ENCODE measurements around the gene MCF2L2. TPM values are rescaled to one million over a fixed set of nuclear protein-coding genes. Genes with fewer than 3 reads are reported as not detected.

Gene MCF2L2
- total and polyA plus RNA-seq, 2 experiments from 2014 or later = 6.7 to 14.6 TPM

DNA sequence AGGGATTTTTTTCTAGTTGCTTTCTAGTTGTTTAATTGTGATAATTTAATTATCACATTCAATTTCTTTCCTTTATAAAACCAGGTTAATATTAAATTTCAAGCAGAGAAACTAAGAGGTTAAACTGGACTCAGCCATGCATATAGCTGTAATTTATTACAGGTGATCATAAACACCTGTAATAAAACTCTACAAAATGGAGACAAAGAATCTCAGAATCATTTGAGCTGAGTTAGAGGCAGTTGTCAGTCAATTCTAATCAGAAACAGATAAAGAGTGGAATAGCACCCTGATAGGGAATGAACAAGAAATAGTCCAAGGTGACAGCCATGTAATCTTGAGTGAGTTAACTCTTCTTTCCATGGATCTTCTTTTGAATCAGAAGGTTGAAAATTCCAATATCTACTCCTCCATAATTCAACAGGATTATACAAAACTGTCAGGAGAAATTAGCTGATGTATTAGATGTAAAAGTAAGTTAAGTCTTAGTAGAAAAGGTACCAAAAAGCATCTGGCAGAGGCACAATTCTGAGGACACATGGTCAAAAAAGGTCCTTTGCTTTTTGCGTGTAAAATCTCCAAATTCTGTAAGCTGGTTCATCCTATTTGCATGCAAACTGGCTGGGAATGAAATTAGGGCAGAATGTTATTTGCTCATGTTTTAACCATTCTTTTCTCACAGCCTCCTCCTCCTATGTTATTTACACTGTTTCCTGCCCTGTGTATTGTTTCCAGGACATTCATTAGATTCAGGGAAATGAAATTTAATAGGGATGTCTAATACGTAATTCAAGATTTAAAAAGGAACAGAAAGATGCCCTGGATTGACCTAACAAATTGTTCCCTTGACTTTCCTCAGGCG, 214.8 kb downstream of the MCF2L2 start:
- no peaks in the 10 kb centered on the region for H3K79me2 ChIP-seq (replicated peaks; ENCODE audit: insufficient read depth)
- H3F3A ChIP-seq (replicated peaks; ENCODE audit: low read depth) = no peaks in the 10 kb centered on the region
- DNase-seq (ENCODE audit: low spot score) = no peak
- H3K27ac ChIP-seq (ENCODE audit: low read depth) = no peak overlapping the region
- H3K9me2 ChIP-seq (ENCODE audit: insufficient read depth) = no peaks in the 10 kb centered on the region
- peaks cover 7% of the 10 kb centered on the region for H3K4me1 Mint-ChIP-seq
- H3K9me3 Mint-ChIP-seq = peaks cover 6% of the 10 kb centered on the region; the same call in 1 of the 3 replicates
- no peak overlapping the region for H3K27ac Mint-ChIP-seq
- H3K4me1 ChIP-seq (ENCODE audit: insufficient read depth) = no peaks in the 10 kb centered on the region; the same call in 1 of the 2 replicates
- H3K4me2 ChIP-seq = no peak overlapping the region
- no peaks in the 10 kb centered on the region for H3K27me3 ChIP-seq (ENCODE audit: insufficient read depth)
- TF ChIP-seq ZNF114 (CRISPR knock-in tag; IDR thresholded peaks at IDR 0.05) (no peak), CTCF (conservative IDR thresholded peaks at IDR 0.05; ENCODE audit: low read depth in 2 of 2) (no peak), CREB1 (CRISPR knock-in tag; IDR thresholded peaks at IDR 0.05; ENCODE audit: low read depth) (no peak), EZH2 (IDR thresholded peaks at IDR 0.05; ENCODE audit: low read depth, unreplicated experiment) (no peak), STAT1 (IDR thresholded peaks at IDR 0.05; ENCODE audit: unreplicated experiment) (no peak), NANOG (IDR thresholded peaks at IDR 0.05; ENCODE audit: borderline replicate concordance) (no peak), EZH2phosphoT487 (IDR thresholded peaks at IDR 0.05; ENCODE audit: unreplicated experiment) (no peak), ZNF331 (CRISPR knock-in tag; IDR thresholded peaks at IDR 0.05; ENCODE audit: low read depth) (no peak), POLR2AphosphoS5 (IDR thresholded peaks at IDR 0.05; ENCODE audit: low read depth) (no peak), JUNB (IDR thresholded peaks at IDR 0.05; ENCODE audit: unreplicated experiment) (no peak)
- TF ChIP-seq, protein P1, sequence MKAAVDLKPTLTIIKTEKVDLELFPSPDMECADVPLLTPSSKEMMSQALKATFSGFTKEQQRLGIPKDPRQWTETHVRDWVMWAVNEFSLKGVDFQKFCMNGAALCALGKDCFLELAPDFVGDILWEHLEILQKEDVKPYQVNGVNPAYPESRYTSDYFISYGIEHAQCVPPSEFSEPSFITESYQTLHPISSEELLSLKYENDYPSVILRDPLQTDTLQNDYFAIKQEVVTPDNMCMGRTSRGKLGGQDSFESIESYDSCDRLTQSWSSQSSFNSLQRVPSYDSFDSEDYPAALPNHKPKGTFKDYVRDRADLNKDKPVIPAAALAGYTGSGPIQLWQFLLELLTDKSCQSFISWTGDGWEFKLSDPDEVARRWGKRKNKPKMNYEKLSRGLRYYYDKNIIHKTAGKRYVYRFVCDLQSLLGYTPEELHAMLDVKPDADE (IDR thresholded peaks at IDR 0.05) = no peak
- TF ChIP-seq, protein P2, sequence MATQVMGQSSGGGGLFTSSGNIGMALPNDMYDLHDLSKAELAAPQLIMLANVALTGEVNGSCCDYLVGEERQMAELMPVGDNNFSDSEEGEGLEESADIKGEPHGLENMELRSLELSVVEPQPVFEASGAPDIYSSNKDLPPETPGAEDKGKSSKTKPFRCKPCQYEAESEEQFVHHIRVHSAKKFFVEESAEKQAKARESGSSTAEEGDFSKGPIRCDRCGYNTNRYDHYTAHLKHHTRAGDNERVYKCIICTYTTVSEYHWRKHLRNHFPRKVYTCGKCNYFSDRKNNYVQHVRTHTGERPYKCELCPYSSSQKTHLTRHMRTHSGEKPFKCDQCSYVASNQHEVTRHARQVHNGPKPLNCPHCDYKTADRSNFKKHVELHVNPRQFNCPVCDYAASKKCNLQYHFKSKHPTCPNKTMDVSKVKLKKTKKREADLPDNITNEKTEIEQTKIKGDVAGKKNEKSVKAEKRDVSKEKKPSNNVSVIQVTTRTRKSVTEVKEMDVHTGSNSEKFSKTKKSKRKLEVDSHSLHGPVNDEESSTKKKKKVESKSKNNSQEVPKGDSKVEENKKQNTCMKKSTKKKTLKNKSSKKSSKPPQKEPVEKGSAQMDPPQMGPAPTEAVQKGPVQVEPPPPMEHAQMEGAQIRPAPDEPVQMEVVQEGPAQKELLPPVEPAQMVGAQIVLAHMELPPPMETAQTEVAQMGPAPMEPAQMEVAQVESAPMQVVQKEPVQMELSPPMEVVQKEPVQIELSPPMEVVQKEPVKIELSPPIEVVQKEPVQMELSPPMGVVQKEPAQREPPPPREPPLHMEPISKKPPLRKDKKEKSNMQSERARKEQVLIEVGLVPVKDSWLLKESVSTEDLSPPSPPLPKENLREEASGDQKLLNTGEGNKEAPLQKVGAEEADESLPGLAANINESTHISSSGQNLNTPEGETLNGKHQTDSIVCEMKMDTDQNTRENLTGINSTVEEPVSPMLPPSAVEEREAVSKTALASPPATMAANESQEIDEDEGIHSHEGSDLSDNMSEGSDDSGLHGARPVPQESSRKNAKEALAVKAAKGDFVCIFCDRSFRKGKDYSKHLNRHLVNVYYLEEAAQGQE (IDR thresholded peaks at IDR 0.05; ENCODE audit: unreplicated experiment) = no peak
- peaks cover 4% of the 10 kb centered on the region for H3K27me3 Mint-ChIP-seq (ENCODE audit: insufficient read depth, low read depth, poor library complexity)
- H4K20me1 ChIP-seq (replicated peaks; ENCODE audit: insufficient read depth) = no peaks in the 10 kb centered on the region
- no peak overlapping the region for H2AFZ ChIP-seq
- no peaks in the 10 kb centered on the region for H3K36me3 ChIP-seq (ENCODE audit: insufficient read depth)
- ATAC-seq = no peak
- H3K4me3 ChIP-seq = no peak overlapping the region
- no peaks in the 10 kb centered on the region for H3K36me3 Mint-ChIP-seq (ENCODE audit: low read depth)
- no peak overlapping the region for H3K4me3 Mint-ChIP-seq

Data from GM23338 (cell line).